WTC11 (cell line): ENCODE measurements around the gene ANK2.

ENCODE experiments used
- CTCF ChIP-seq: fragments of 200-600 bp; IDR thresholded peaks from 2 replicates; pipeline ENCODE4 v1.8.0; 2022; ENCODE audit warnings: antibody characterized with exemption
- FOXP1 ChIP-seq: sonication (generic); formaldehyde crosslinking; IDR thresholded peaks from 2 replicates; pipeline ENCODE4 v1.8.0; 2022; ENCODE audit warnings: missing genetic modification reagents, mild to moderate bottlenecking, moderate library complexity, borderline replicate concordance
- NFYB ChIP-seq: sonication (generic); formaldehyde crosslinking; conservative IDR thresholded peaks from 2 replicates; pipeline ENCODE4 v1.8.0; 2022; ENCODE audit warnings: low read depth, missing genetic modification reagents
- NR1H2 ChIP-seq: sonication (generic); formaldehyde crosslinking; IDR thresholded peaks from 2 replicates; pipeline ENCODE4 v1.9.0; 2021; ENCODE audit warnings: mild to moderate bottlenecking, moderate library complexity, missing genetic modification reagents
- NR2C2 ChIP-seq: sonication (generic); formaldehyde crosslinking; IDR thresholded peaks from 2 replicates; pipeline ENCODE4 v1.8.0; 2022; ENCODE audit warnings: mild to moderate bottlenecking, missing genetic modification reagents
- NR3C1 ChIP-seq: sonication (generic); formaldehyde crosslinking; conservative IDR thresholded peaks from 2 replicates; pipeline ENCODE4 v1.8.1; 2023; ENCODE audit warnings: low read depth, mild to moderate bottlenecking, missing genetic modification reagents
- RELA ChIP-seq: sonication (generic); formaldehyde crosslinking; IDR thresholded peaks from 2 replicates; pipeline ENCODE4 v1.8.1; 2022; ENCODE audit warnings: missing genetic modification reagents, mild to moderate bottlenecking, borderline replicate concordance
- USF2 ChIP-seq: sonication (generic); formaldehyde crosslinking; IDR thresholded peaks from 2 replicates; pipeline ENCODE4 v1.8.1; 2023; ENCODE audit warnings: mild to moderate bottlenecking, missing genetic modification reagents, moderate library complexity
- ZNF317 ChIP-seq: sonication (generic); formaldehyde crosslinking; IDR thresholded peaks from 2 replicates; pipeline ENCODE4 v1.8.1; 2023; ENCODE audit warnings: low read depth, mild to moderate bottlenecking, moderate library complexity, missing genetic modification reagents, borderline replicate concordance
- ZNF671 ChIP-seq: fragments of 250-450 bp; sonication (Bioruptor Pico); IDR thresholded peaks from 2 replicates; pipeline ENCODE4 v1.8.0; 2021; ENCODE audit warnings: mild to moderate bottlenecking
- TF ChIP-seq, protein P1 (sequence below): sonication (generic); formaldehyde crosslinking; IDR thresholded peaks from 2 replicates; pipeline ENCODE4 v1.8.0; 2022; ENCODE audit warnings: mild to moderate bottlenecking, missing genetic modification reagents
- TF ChIP-seq, protein P2 (sequence below): sonication (generic); formaldehyde crosslinking; IDR thresholded peaks from 2 replicates; pipeline ENCODE4 v1.8.1; 2022; ENCODE audit warnings: low read depth, mild to moderate bottlenecking, moderate library complexity, missing genetic modification reagents, borderline replicate concordance

GRCh38 chr4:113404841-113405240, 355.4 kb downstream of the ANK2 start:
- no peak for TF ChIP-seq RELA
- no peak for TF ChIP-seq NR2C2 (CRISPR knock-in tag)
- no peak for TF ChIP-seq CTCF
- TF ChIP-seq, protein P1, sequence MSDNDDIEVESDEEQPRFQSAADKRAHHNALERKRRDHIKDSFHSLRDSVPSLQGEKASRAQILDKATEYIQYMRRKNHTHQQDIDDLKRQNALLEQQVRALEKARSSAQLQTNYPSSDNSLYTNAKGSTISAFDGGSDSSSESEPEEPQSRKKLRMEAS (CRISPR knock-in tag), result no peak
- no peak for TF ChIP-seq ZNF317 (CRISPR knock-in tag)
- TF ChIP-seq ZNF671 (CRISPR knock-in tag), result no peak
- no peak for TF ChIP-seq NR1H2 (CRISPR knock-in tag)
- TF ChIP-seq, protein P2, sequence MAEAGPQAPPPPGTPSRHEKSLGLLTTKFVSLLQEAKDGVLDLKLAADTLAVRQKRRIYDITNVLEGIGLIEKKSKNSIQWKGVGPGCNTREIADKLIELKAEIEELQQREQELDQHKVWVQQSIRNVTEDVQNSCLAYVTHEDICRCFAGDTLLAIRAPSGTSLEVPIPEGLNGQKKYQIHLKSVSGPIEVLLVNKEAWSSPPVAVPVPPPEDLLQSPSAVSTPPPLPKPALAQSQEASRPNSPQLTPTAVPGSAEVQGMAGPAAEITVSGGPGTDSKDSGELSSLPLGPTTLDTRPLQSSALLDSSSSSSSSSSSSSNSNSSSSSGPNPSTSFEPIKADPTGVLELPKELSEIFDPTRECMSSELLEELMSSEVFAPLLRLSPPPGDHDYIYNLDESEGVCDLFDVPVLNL (CRISPR knock-in tag), result no peak
- TF ChIP-seq NR3C1 (CRISPR knock-in tag), result no peak
- no peak for TF ChIP-seq NFYB
- no peak for TF ChIP-seq USF2 (CRISPR knock-in tag)
- no peak for TF ChIP-seq FOXP1
